Esophagus (tissue), 2 donors: Measurements from ENCODE around the gene MAFF. TPM values are rescaled to one million over a fixed set of nuclear protein-coding genes. Genes with fewer than 3 reads are reported as not detected.

Experiments
- H3K27ac ChIP-seq, 2 donors: one replicate each; pipeline ENCODE4 v1.5.1; 2013; ENCODE audit warnings: low read depth in 2 of 2, mild to moderate bottlenecking in 2 of 2, inconsistent platforms in 1 of 2, low read length in 1 of 2, moderate library complexity in 1 of 2
- H3K27me3 ChIP-seq, 2 donors: one replicate each; pipeline ENCODE4 v1.6.1; 2013; ENCODE audit warnings: low read length in 2 of 2, control low read depth in 1 of 2, mild to moderate bottlenecking in 1 of 2; ENCODE audit not compliant: insufficient read depth in 2 of 2, control insufficient read depth in 1 of 2
- H3K36me3 ChIP-seq, 2 donors: one replicate each; pipeline ENCODE4 v1.6.1; 2013; ENCODE audit warnings: low read length in 1 of 2; ENCODE audit not compliant: control insufficient read depth in 2 of 2, insufficient read depth in 2 of 2
- H3K4me1 ChIP-seq, 2 donors: one replicate each; pipeline ENCODE4 v1.6.1; 2013; ENCODE audit warnings: low read length in 1 of 2; ENCODE audit not compliant: control insufficient read depth in 2 of 2, insufficient read depth in 2 of 2
- H3K4me3 ChIP-seq, 2 donors: one replicate each; pipeline ENCODE4 v1.5.1; 2013; ENCODE audit warnings: low read length in 2 of 2, mild to moderate bottlenecking in 2 of 2, low read depth in 1 of 2, moderate library complexity in 1 of 2
- H3K9me3 ChIP-seq, 2 donors: one replicate each; pipeline ENCODE4 v1.6.1; 2013; ENCODE audit warnings: mild to moderate bottlenecking in 2 of 2, low read depth in 1 of 2, low read length in 1 of 2, moderate library complexity in 1 of 2; ENCODE audit not compliant: control insufficient read depth in 2 of 2, insufficient read depth in 1 of 2
- WGBS, 2 donors: extraction: QIAGEN DNeasy Blood & Tissue Kit; methylation state at CpG; one replicate each; pipeline ENCODE4 v1.1.7; 2013; 5-methylcytosine and 5-hydroxymethylcytosine counted together
- polyA plus RNA-seq, 2 donors: library from polyadenylated mRNA; stranded (reverse); fragments of 200-250 nt; gene quantifications; one replicate each; pipeline ENCODE4 v1.2.3, GENCODE V29; 2013
- donor health status: healthy with polysubstance abuse.
- donor health status: Bipolar disorder and iron deficiency.

The MAFF gene
- polyA plus RNA-seq, 2 donors = 34.7 to 99.6 TPM

GRCh38 chr22:38202437-38203089 is 769 bp downstream of the MAFF start:
- H3K9me3 ChIP-seq = no peaks in the 10 kb centered on the region
- WGBS, 2 donors = 0% methylated on average over 65 to 74 of the region's 74 CpGs
- H3K27me3 ChIP-seq = no peaks in the 10 kb centered on the region
- peaks cover 0 to 2% of the 10 kb centered on the region in 2 donors for H3K36me3 ChIP-seq
- peak overlapping the region; percentile 64 to 74 for H3K4me3 ChIP-seq
- H3K4me1 ChIP-seq = peaks cover 0 to 3% of the 10 kb centered on the region in 2 donors
- peak overlapping the region; percentile 98 to 99 for H3K27ac ChIP-seq

- H3K9me3 ChIP-seq = no peaks in the 10 kb centered on the region
- no peaks in the 10 kb centered on the region for H3K27me3 ChIP-seq
- WGBS, 2 donors = 9 to 11% methylated on average over 19 of the region's 19 CpGs
- peak overlapping the region; percentile 98 to 99 for H3K27ac ChIP-seq
- H3K4me1 ChIP-seq = peaks cover 0 to 3% of the 10 kb centered on the region in 2 donors
- peaks cover 0 to 4% of the 10 kb centered on the region in 2 donors for H3K36me3 ChIP-seq
- peak overlapping the region; percentile 64 to 74 for H3K4me3 ChIP-seq
These were observed 1.5 kb downstream of the MAFF start for GRCh38 chr22:38203090-38203810.

GRCh38 chr22:38203855-38204514 is 2.2 kb downstream of the MAFF start:
- Histone ChIP-seq H3K4me3 (peak overlapping the region; percentile 64 to 74), H3K27me3 (no peaks in the 10 kb centered on the region), H3K36me3 (peaks cover 0 to 4% of the 10 kb centered on the region in 2 donors), H3K9me3 (no peaks in the 10 kb centered on the region), H3K4me1 (peaks cover 2 to 3% of the 10 kb centered on the region in 2 donors), H3K27ac (peak overlapping the region; percentile 98 to 99)
- 87 to 94% methylated on average over 3 of the region's 3 CpGs for WGBS, 2 donors

GRCh38 chr22:38204784-38205183 is 3.0 kb downstream of the MAFF start:
- WGBS, 2 donors = 72% methylated on average over 7 of the region's 7 CpGs
- H3K27ac ChIP-seq = peak overlapping the region; percentile 66 to 98
- no peaks in the 10 kb centered on the region for H3K9me3 ChIP-seq
- no peaks in the 10 kb centered on the region for H3K27me3 ChIP-seq
- peaks cover 2 to 3% of the 10 kb centered on the region in 2 donors for H3K4me1 ChIP-seq
- peaks cover 0 to 4% of the 10 kb centered on the region in 2 donors for H3K36me3 ChIP-seq
- peak overlapping the region; percentile 7 to 74 for H3K4me3 ChIP-seq

GRCh38 chr22:38205261-38206128 is 3.7 kb downstream of the MAFF start:
- H3K4me1 ChIP-seq = peaks cover 2 to 3% of the 10 kb centered on the region in 2 donors

GRCh38 chr22:38207898-38208432 is 6.2 kb downstream of the MAFF start:
- WGBS, 2 donors = 94 to 95% methylated on average over 7 of the region's 7 CpGs
- H3K4me1 ChIP-seq = peaks cover 2 to 3% of the 10 kb centered on the region in 2 donors

More at GRCh38 chr22:38205261-38206128, 3.7 kb downstream of the MAFF start:
- H3K4me3 ChIP-seq = peak overlapping the region in 1 of 2 donors; percentile 7
- H3K36me3 ChIP-seq = peaks cover 0 to 4% of the 10 kb centered on the region in 2 donors
- peak overlapping the region; percentile 66 to 98 for H3K27ac ChIP-seq
- no peaks in the 10 kb centered on the region for H3K27me3 ChIP-seq
- H3K9me3 ChIP-seq = no peaks in the 10 kb centered on the region
- WGBS, 2 donors = 70 to 74% methylated on average over 15 of the region's 15 CpGs

GRCh38 chr22:38208551-38208968 is 6.8 kb downstream of the MAFF start:
- Histone ChIP-seq H3K9me3 (no peaks in the 10 kb centered on the region), H3K36me3 (peaks cover 0 to 4% of the 10 kb centered on the region in 2 donors), H3K27me3 (no peaks in the 10 kb centered on the region), H3K27ac (no peak overlapping the region), H3K4me1 (peaks cover 2 to 5% of the 10 kb centered on the region in 2 donors), H3K4me3 (no peak overlapping the region)
- 69% methylated on average over 6 of the region's 6 CpGs for WGBS, 2 donors

More at GRCh38 chr22:38207898-38208432, 6.2 kb downstream of the MAFF start:
- no peaks in the 10 kb centered on the region for H3K9me3 ChIP-seq
- H3K36me3 ChIP-seq = peaks cover 0 to 4% of the 10 kb centered on the region in 2 donors
- no peak overlapping the region for H3K27ac ChIP-seq
- H3K4me3 ChIP-seq = no peak overlapping the region
- no peaks in the 10 kb centered on the region for H3K27me3 ChIP-seq

GRCh38 chr22:38211556-38211955 is 9.8 kb downstream of the MAFF start:
- WGBS, 2 donors = 87 to 92% methylated on average over 7 of the region's 7 CpGs
- Histone ChIP-seq H3K4me3 (no peak overlapping the region), H3K27ac (no peak overlapping the region), H3K27me3 (no peaks in the 10 kb centered on the region), H3K4me1 (peaks cover 2 to 11% of the 10 kb centered on the region in 2 donors), H3K36me3 (peaks cover 3% of the 10 kb centered on the region in 2 donors), H3K9me3 (no peaks in the 10 kb centered on the region)
